ENCODE results near the gene PPP2R5C.

GRCh38 chr14:101840649-101841369 is 79.3 kb downstream of the PPP2R5C start:
- TF ChIP-seq CTCF (IDR thresholded peaks at IDR 0.05; ENCODE audit: borderline replicate concordance, extremely low read depth, low read length, poor library complexity, severe bottlenecking): no peak
- TF ChIP-seq EZH2 (IDR thresholded peaks at IDR 0.05; ENCODE audit: borderline replicate concordance, low read depth, low read length, severe bottlenecking): no peak

Measured in DND-41 (cell line).